Endothelial cell of umbilical vein (primary cell): ENCODE measurements around the gene NLRP9. TPM values are rescaled to one million over a fixed set of nuclear protein-coding genes. Genes with fewer than 3 reads are reported as not detected.

Source experiments
- BruUV-seq: library from RNA; stranded (reverse); fragments of 400-500 nt; replicated peaks from 2 replicates; lab custom pipeline; 2021; lab: Mats Ljungman, UMichigan
- CTCF ChIA-PET: fragments of 300-600, 350-600 bp; sonication (Branson Sonifier 250); formaldehyde crosslinking; loops from one replicate; lab custom pipeline; 2021; ENCODE audit warnings: antibody characterized with exemption, inconsistent platforms; lab: Charles Lee
- POLR2A ChIA-PET: fragments of 300-600, 350-600 bp; sonication (Branson Sonifier 250); formaldehyde crosslinking; loops from one replicate; lab custom pipeline; 2021; ENCODE audit warnings: antibody characterized with exemption, inconsistent platforms; lab: Charles Lee
- DNase-seq: peaks from one replicate; pipeline ENCODE4 v3.0.0-alpha.2; 2011; ENCODE audit warnings: low read depth, low spot score
- FAIRE-seq: peaks from 2 replicates; lab custom pipeline; 2011; peaks lifted over from hg19 to GRCh38; lab: Jason Lieb, UNC
- H2AFZ ChIP-seq: 2 replicates; pipeline ENCODE4 v1.6.0; 2012; ENCODE audit warnings: low read depth, low read length, control low read depth, inconsistent platforms
- H3K27ac ChIP-seq: 2 replicates; pipeline ENCODE4 v1.5.1; 2011; ENCODE audit warnings: low read depth, mild to moderate bottlenecking, control low read depth, low read length, moderate library complexity; ENCODE audit not compliant: insufficient read depth
- H3K27me3 ChIP-seq, 2 experiments: 2 replicates each; pipeline versions ENCODE4 v1.6.0 to v1.6.1; 2011; ENCODE audit warnings: low read length in 2 of 2, mixed read lengths in 1 of 2; ENCODE audit not compliant: control insufficient read depth in 2 of 2, insufficient read depth in 2 of 2
- H3K36me3 ChIP-seq, 2 experiments: 2 replicates in 1 of 2; 3 replicates in 1 of 2; pipeline ENCODE4 v1.5.1; 2011; ENCODE audit warnings: low read length in 2 of 2, mild to moderate bottlenecking in 1 of 2, moderate library complexity in 1 of 2; ENCODE audit not compliant: control insufficient read depth in 2 of 2, insufficient read depth in 2 of 2; ENCODE audit errors: extremely low read depth in 1 of 2
- H3K4me1 ChIP-seq: 3 replicates; pipeline ENCODE4 v1.5.1; 2011; ENCODE audit warnings: mild to moderate bottlenecking, low read length; ENCODE audit not compliant: control insufficient read depth, insufficient read depth; ENCODE audit errors: extremely low read depth
- H3K4me2 ChIP-seq: 2 replicates; pipeline ENCODE4 v1.6.1; 2011; ENCODE audit warnings: low read length, control low read depth, mixed read lengths; ENCODE audit not compliant: insufficient read depth
- H3K4me3 ChIP-seq, 3 experiments: fragments of 200-600 bp in 1 of 3; sonication (generic), shearing (Covaris generic) in 1 of 3; replicated peaks in 1 of 3; 2 replicates each; pipeline ENCODE4 v1.5.1; 2011 to 2016; ENCODE audit warnings: control low read depth in 3 of 3, low read length in 3 of 3, mild to moderate bottlenecking in 2 of 3, inconsistent platforms in 1 of 3, low read depth in 1 of 3, moderate library complexity in 1 of 3; ENCODE audit not compliant: insufficient read depth in 1 of 3
- H3K79me2 ChIP-seq: 2 replicates; pipeline ENCODE4 v1.6.0; 2012; ENCODE audit warnings: low read length, inconsistent platforms; ENCODE audit not compliant: control insufficient read depth, insufficient read depth
- H3K9ac ChIP-seq: replicated peaks from 2 replicates; pipeline ENCODE3; 2011; ENCODE audit warnings: low read length, control low read depth; ENCODE audit not compliant: insufficient read depth; ENCODE audit errors: extremely low read depth
- H3K9me1 ChIP-seq: replicated peaks from 3 replicates; pipeline ENCODE4 v1.6.0; 2011; ENCODE audit warnings: mild to moderate bottlenecking, low read length; ENCODE audit not compliant: control insufficient read depth, insufficient read depth; ENCODE audit errors: extremely low read depth
- H3K9me3 ChIP-seq: replicated peaks from 2 replicates; pipeline ENCODE4 v1.5.1; 2012; ENCODE audit warnings: low read length, inconsistent platforms; ENCODE audit not compliant: control insufficient read depth, insufficient read depth
- H4K20me1 ChIP-seq: replicated peaks from 2 replicates; pipeline ENCODE3; 2011; ENCODE audit warnings: mild to moderate bottlenecking, low read length; ENCODE audit not compliant: control insufficient read depth, insufficient read depth; ENCODE audit errors: extremely low read depth
- CTCF ChIP-seq, 2 donors: IDR thresholded peaks; 1 replicate in 1 of 2; 2 replicates in 1 of 2; pipeline ENCODE4 v1.5.1; 2011; ENCODE audit warnings: low read length in 2 of 2, mild to moderate bottlenecking in 2 of 2, moderate library complexity in 2 of 2, control low read depth in 1 of 2, inconsistent platforms in 1 of 2, low read depth in 1 of 2; ENCODE audit not compliant: insufficient read depth in 1 of 2; ENCODE audit errors: extremely low read depth in 1 of 2
- EZH2 ChIP-seq: IDR thresholded peaks from 2 replicates; pipeline ENCODE4 v1.6.1; 2012; ENCODE audit warnings: borderline replicate concordance, low read depth, mild to moderate bottlenecking, moderate library complexity, low read length, inconsistent platforms; ENCODE audit not compliant: severe bottlenecking
- FOS ChIP-seq: IDR thresholded peaks from 2 replicates; pipeline ENCODE4 v1.6.1; 2011; ENCODE audit warnings: mild to moderate bottlenecking, low read length, moderate library complexity, borderline replicate concordance; ENCODE audit not compliant: insufficient read depth
- GATA2 ChIP-seq: IDR thresholded peaks from 2 replicates; pipeline ENCODE4 v1.7.0; 2011; ENCODE audit warnings: low read depth, mild to moderate bottlenecking, moderate library complexity, mixed read lengths, low read length; ENCODE audit not compliant: insufficient read length, insufficient read depth
- JUN ChIP-seq: IDR thresholded peaks from 2 replicates; pipeline ENCODE4 v1.6.1; 2011; ENCODE audit warnings: borderline replicate concordance, low read depth; ENCODE audit not compliant: insufficient read length, insufficient read depth
- MYC ChIP-seq: IDR thresholded peaks from one replicate; pipeline ENCODE4 v1.6.1; 2011; ENCODE audit warnings: mild to moderate bottlenecking, low read depth, low read length
- POLR2A ChIP-seq: IDR thresholded peaks from 2 replicates; pipeline ENCODE4 v1.6.1; 2012; ENCODE audit warnings: low read depth, mild to moderate bottlenecking, control low read depth, low read length
- POLR2AphosphoS5 ChIP-seq: IDR thresholded peaks from 2 replicates; pipeline ENCODE4 v1.6.1; 2012; ENCODE audit warnings: low read depth, mild to moderate bottlenecking, control low read depth, low read length, moderate library complexity; ENCODE audit not compliant: insufficient read depth
- dilution Hi-C: fragments of 300-500 bp; cut with MboI; formaldehyde crosslinking; loops from one replicate; pipeline ENCODE4 v1.15.0; 2019; ENCODE audit warnings: low sequenced_read_pairs; ENCODE audit not compliant: extremely low pct_ligation_motif_present
- intact Hi-C: fragments of 100-400 bp; cut with micrococcal nuclease; formaldehyde crosslinking; loops from one replicate; pipeline ENCODE4 v1.10.0; 2022
- polyA plus RNA-seq, 4 experiments: library from polyadenylated mRNA; depleted of rRNA in 3 of 4; stranded (reverse) in 3 of 4; unstranded in 1 of 4; fragments of >200 nt; gene quantifications; 2 replicates each; pipeline versions ENCODE4 v1.2.1 to v1.2.3, GENCODE V29; 2011 to 2012; ENCODE audit warnings: missing spikeins in 1 of 4
- total RNA-seq: library from RNA; stranded (reverse); gene quantifications from 2 replicates; pipeline ENCODE4 v1.2.3, GENCODE V29; 2021
- TF ChIP-seq, protein P1 (sequence below): IDR thresholded peaks from 2 replicates; pipeline ENCODE4 v1.6.1; 2011; ENCODE audit not compliant: insufficient read depth, insufficient read length

Gene NLRP9
- total and polyA plus RNA-seq, 2 donors (not counting 3 experiments of a cell fraction or from before 2014, with no cell fraction given) = not detected

DNA sequence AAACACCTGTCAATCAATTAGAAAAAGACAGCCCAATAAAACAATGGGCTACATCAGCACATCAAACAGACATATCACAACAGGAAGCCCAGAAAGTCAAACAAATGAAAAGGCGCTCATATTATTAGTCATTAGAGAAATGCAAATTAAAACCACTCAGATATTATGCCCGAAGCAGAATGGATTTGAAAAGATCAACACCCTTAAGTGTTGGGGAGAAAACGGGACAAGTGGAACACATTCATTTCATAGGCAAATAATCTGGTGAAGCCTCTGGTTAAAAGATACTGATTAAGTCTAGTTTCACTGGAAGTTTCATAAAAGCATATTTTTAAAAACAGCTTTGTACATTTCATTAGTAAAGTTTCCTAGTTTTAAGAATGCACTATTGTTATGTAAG lies 17.4 kb downstream of the NLRP9 start:
- Histone ChIP-seq H3K27me3 (no peaks in the 10 kb centered on the region), H3K4me3 (no peak overlapping the region), H4K20me1 (no peaks in the 10 kb centered on the region), H3K9me3 (no peaks in the 10 kb centered on the region), H3K9me1 (no peaks in the 10 kb centered on the region), H2AFZ (no peak overlapping the region), H3K79me2 (no peaks in the 10 kb centered on the region), H3K4me1 (no peaks in the 10 kb centered on the region), H3K4me2 (no peak overlapping the region), H3K36me3 (no peaks in the 10 kb centered on the region), H3K27ac (no peak overlapping the region), H3K9ac (no peak overlapping the region)
- BruUV-seq = no TSS peak
- intact Hi-C loops (no loop called here), dilution Hi-C loops (no loop called here)
- TF ChIP-seq EZH2 (no peak), JUN (no peak), MYC (no peak), POLR2A (no peak), GATA2 (no peak), FOS (no peak), POLR2AphosphoS5 (no peak), CTCF (IDR thresholded peaks at IDR 0.05; ENCODE audit: extremely low read depth in 1 of 2, insufficient read depth in 1 of 2, low read depth in 1 of 2, low read length in 2 of 2) (no peak)
- TF ChIP-seq, protein P1, sequence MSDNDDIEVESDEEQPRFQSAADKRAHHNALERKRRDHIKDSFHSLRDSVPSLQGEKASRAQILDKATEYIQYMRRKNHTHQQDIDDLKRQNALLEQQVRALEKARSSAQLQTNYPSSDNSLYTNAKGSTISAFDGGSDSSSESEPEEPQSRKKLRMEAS = no peak
- DNase-seq (no peak), FAIRE-seq (no peak)
- ChIA-PET CTCF (no interaction called here), POLR2A (no interaction called here)
